Measurements from ENCODE around the gene FAM89B. TPM values are rescaled to one million over a fixed set of nuclear protein-coding genes. Genes with fewer than 3 reads are reported as not detected.

The FAM89B gene
- total RNA-seq, 1 donor from 2014 or later = 104 TPM

DNA sequence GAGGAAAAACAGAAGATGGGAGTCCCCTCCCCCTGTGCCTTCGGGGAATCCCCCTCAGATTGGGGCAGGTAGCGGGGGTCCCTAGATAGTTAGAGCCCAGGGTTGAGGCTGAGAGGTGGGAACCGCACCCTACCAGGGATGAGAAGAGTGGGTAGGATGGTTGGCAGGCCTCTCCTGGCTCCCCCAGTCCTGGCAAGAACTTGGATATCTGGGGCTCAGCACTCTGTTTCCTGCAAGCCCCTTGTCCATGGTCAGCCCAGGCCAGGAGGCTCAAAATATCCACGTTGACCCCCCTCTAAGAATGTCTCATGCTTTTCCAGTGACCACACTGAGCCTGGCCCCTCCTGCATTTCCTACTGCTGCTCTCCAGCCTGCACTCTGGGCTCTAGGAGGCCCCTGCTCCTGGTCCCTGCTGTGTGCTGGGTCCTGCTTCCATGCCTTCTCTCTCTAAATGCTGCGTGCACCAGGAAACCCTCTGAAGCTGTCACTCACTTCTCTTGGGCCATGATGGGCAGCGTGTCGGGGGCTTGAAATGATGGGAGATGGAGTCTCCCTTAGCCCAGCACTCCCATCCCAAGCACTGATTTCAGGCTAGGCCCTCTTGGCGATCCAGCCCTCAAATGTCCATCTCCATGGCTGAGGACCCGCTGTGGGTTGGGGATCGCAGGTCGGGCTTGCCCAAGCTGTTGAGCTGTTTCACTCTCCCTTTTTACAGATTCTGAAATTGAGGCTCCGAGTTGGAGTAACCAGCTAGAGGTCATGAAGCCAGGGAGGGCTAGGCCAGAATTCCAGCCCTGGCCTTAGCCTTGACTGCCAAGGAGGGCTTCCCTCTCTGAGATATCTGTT, 39.6 kb downstream of the FAM89B start:
- Histone ChIP-seq H3K27me3 (no peaks in the 10 kb centered on the region), H3K9me3 (no peaks in the 10 kb centered on the region), H3K4me3 (peak overlapping the region; percentile 76 to 87), H3K4me1 (peaks cover 19 to 41% of the 10 kb centered on the region in 2 donors), H3K36me3 (peaks cover 2 to 14% of the 10 kb centered on the region in 2 donors), H3K27ac (peak overlapping the region; percentile 90 to 95)
- TF ChIP-seq, protein P1, sequence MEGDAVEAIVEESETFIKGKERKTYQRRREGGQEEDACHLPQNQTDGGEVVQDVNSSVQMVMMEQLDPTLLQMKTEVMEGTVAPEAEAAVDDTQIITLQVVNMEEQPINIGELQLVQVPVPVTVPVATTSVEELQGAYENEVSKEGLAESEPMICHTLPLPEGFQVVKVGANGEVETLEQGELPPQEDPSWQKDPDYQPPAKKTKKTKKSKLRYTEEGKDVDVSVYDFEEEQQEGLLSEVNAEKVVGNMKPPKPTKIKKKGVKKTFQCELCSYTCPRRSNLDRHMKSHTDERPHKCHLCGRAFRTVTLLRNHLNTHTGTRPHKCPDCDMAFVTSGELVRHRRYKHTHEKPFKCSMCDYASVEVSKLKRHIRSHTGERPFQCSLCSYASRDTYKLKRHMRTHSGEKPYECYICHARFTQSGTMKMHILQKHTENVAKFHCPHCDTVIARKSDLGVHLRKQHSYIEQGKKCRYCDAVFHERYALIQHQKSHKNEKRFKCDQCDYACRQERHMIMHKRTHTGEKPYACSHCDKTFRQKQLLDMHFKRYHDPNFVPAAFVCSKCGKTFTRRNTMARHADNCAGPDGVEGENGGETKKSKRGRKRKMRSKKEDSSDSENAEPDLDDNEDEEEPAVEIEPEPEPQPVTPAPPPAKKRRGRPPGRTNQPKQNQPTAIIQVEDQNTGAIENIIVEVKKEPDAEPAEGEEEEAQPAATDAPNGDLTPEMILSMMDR (IDR thresholded peaks at IDR 0.05) = no peak
- DNase-seq (ENCODE audit: low spot score in 2 of 2) = no peak
- intact Hi-C loops (cut with DNase I) = loop anchor here (5.0 to 10.0 kb wide), 2 partner anchors 85 to 103 kb away; partner anchors contain the start of genes KAT5 and SCYL1

DNA sequence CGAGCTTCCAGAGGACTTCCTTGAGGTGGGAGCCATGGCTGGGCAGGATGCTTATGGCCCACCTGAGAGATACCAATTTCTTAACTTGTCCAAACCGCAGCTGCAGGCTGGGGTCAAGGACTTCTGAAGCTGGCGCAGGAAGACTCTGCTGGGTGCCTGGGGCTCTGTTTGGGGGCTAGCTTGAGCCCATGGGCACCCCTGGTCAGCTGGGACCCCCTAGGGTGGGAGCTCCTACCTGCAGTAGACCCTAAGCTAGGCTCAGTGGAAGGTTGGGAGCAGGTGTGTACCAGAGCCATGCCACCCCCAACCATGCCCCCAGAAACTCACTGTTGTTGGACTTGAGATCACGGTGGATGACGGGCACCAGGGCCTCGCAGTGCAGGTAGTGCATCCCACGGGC, 40.4 kb downstream of the FAM89B start:
- Histone ChIP-seq H3K4me3 (peak overlapping the region; percentile 76 to 87), H3K4me1 (peaks cover 21 to 40% of the 10 kb centered on the region in 2 donors), H3K27me3 (no peaks in the 10 kb centered on the region), H3K9me3 (no peaks in the 10 kb centered on the region), H3K27ac (peak overlapping the region; percentile 90 to 95), H3K36me3 (peaks cover 9 to 21% of the 10 kb centered on the region in 2 donors)
- no peak for DNase-seq (ENCODE audit: low spot score in 2 of 2)
- intact Hi-C loops (cut with DNase I) = loop anchor here (5.0 to 10.0 kb wide), 2 partner anchors 85 to 102 kb away; partner anchors contain the start of genes KAT5 and SCYL1
- TF ChIP-seq, protein P1 (IDR thresholded peaks at IDR 0.05) = no peak

DNA sequence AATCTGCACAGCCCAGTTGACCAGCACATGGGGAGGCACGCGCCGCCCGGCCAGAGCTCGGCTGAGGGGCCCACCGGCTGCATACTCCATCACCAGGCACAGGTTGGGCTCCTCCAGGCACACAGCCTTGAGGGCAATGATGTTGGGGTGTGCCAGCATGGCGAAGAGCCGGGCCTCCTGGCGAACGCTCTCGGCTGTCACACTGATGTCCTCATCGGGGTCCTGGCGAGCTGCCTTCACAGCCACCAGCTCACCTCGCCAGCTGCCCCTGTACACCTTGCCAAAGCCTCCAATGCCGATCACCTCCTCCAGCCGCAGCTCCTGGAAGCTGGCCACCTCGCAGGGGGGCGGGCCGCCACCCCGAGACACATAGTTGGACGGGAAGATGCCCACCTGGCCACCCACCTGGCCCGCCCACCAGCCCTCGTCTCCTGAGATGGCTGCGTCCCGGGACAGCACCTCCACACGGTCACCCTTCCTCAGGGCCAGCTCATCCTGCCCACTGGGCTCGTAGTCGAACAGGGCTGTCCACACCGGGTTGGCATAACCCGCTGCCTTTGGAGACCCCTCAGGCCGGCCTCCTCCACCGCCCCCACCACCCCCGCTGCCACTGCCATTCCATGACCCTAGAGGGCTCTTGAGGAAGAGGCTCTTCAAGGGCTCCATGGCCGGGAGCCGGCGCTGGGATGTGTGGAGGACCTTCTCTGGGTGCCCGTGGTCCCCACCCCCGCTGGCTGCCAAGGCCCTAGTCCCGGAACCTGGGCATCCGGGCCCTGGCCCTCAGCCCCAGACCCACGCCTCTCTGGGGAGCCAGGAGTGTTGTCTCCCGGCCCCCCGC, 41.0 kb downstream of the FAM89B start:
- TF ChIP-seq, protein P1 (IDR thresholded peaks at IDR 0.05) = no peak
- Histone ChIP-seq H3K27me3 (no peaks in the 10 kb centered on the region), H3K4me1 (peaks cover 21 to 35% of the 10 kb centered on the region in 2 donors), H3K36me3 (peaks cover 15 to 21% of the 10 kb centered on the region in 2 donors), H3K4me3 (peak overlapping the region; percentile 76 to 87), H3K27ac (peak overlapping the region; percentile 90 to 95), H3K9me3 (no peaks in the 10 kb centered on the region)
- DNase-seq (ENCODE audit: low spot score in 2 of 2) = no peak
- intact Hi-C loops (cut with DNase I) = loop anchor here (5.0 to 10.0 kb wide), 2 partner anchors 86 to 101 kb away; partner anchors contain the start of genes KAT5 and SCYL1

DNA sequence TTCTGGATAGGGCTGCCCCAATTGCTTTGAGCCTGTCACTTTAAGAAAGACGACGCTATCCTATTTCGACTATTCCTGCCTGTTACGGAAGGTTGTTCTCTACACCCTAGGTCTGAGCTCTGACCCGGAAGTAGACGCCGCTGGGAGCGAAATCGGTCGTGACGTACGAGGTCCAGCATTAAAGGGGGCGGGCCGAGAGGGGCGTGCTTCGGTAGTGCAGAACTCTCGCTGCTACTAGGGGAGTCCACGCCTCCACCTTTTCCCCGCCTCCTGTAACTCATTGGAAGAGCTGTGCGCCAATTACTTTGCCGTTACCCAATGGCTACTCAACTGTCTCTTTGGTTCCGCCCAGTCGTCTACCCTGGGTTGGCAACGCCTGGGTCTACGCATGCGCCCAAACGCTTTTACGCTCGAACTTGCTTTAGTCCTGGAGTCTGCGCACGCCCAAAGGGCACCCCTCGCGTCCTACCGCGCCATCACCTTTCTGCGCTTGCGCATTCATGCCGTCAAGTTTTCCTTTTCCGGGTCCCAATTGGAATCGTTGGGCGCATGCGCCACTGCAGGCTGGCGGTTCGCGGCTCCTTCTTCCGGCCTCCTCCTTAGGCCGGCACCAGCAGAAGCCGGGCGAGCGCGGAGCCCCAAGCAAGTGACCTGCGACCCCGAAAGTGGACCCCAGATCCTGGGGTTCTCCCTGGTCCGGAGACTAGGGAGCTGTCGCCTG, 43.1 kb downstream of the FAM89B start, which contains the start of gene PCNX3:
TSS of gene PCNX3 (plus strand) at position 548 of the 721 bp plus-strand sequence. CDS start 536 bp downstream, outside the sequence.
- Histone ChIP-seq H3K4me3 (peak within 1 kb of the TSS; percentile 95 to 99), H3K27ac (peak within 1 kb of the TSS; percentile 90 to 95), H3K36me3 (peaks cover 35 to 38% of the 10 kb centered on the region in 2 donors), H3K9me3 (no peaks in the 10 kb centered on the region), H3K4me1 (peaks cover 21 to 35% of the 10 kb centered on the region in 2 donors), H3K27me3 (no peaks in the 10 kb centered on the region)
- peak; percentile 100 for DNase-seq (ENCODE audit: low spot score in 2 of 2)
- intact Hi-C loops (cut with DNase I) = loop anchor here (1.0 to 10.0 kb wide), 7 partner anchors 37 to 243 kb away; partner anchors contain the start of genes CFL1, KAT5 and SNX32
- TF ChIP-seq, protein P1 (IDR thresholded peaks at IDR 0.05) = no peak

All from ascending aorta (tissue), 2 donors.